Stimulated activated CD8-positive, alpha-beta memory T cell treated with anti-CD3 and anti-CD28 coated beads, Interleukin-12 subunit alpha, Interleukin-12 subunit beta, amount 100 ng/mL, for 24 hours (primary cell): Measurements from ENCODE around the gene COQ8B.
"Not testable (repeated sequence)": the region's sequence is repeated elsewhere in the genome, so short reads cannot be mapped to it uniquely, and the experiment has no call there.

Experiments
- DNase-seq: peaks from one replicate; pipeline ENCODE4 v3.0.0-alpha.2; 2020; ENCODE audit errors: extremely low read depth

The COQ8B gene

DNA sequence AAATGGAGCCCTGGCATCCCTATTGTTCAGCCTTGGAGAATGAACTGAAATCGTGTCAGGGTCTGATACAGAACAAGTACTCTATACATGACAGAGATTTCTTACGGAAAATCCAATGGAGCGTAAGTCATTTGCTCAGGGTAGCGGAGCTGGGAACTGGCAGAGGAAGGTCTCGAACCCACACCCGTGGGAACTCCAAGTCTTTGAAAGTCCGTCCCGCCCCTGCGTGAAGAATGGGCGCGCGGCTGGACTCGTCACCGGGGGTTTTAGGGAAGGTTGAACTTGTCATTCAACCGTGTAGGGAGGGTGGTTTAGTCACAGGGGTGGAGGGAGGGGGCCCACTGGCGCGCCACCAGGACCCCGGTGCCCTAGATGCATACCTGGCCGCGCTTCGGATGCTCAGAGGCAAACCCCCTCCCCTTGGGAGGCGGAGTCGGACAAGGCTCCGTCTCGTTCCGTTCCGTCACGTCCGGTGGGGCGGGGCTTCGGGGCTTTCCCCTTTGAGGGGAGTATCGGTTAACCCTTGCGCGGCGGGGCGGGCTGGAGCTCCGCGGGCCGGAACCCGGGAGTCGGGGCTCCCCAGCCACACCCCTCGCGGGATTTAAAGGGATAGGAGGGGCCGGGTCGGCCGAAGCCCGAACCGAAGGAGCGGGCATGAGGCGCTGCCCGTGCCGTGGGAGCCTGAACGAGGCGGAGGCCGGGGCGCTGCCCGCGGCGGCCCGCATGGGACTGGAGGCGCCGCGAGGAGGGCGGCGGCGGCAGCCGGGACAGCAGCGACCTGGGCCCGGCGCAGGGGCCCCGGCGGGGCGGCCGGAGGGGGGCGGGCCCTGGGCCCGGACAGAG, at the start of gene COQ8B, which contains the start of gene ITPKC:
Gene COQ8B, minus strand, starts transcription at position 405 of the 843 bp plus-strand sequence. CDS start 2,254 bp downstream, outside the sequence.
Gene ITPKC, plus strand, starts transcription at position 631 of the 843 bp plus-strand sequence. Its CDS starts 24 bp downstream, at position 655.
- peak; percentile 100 for DNase-seq

DNA sequence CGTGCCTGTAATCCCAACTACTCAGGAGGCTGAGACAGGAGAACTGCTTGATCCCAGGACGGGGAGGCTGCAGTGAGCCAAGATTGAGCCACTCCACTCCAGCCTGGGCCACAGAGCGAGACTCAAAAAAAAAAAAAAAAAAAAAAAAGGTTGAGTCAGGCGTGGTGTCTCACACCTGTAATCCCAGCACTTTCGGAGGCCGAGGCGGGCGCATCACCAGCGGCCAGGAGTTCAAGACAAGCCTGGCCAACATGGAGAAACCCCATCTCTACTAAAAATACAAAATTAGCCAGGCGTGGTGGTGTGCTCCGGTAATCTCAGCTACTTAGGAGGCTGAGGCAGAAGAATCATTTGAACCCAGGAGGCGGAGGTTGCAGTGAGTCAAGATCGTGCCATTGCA, 49.7 kb upstream of the COQ8B start:
- DNase-seq: not testable (repeated sequence)

DNA sequence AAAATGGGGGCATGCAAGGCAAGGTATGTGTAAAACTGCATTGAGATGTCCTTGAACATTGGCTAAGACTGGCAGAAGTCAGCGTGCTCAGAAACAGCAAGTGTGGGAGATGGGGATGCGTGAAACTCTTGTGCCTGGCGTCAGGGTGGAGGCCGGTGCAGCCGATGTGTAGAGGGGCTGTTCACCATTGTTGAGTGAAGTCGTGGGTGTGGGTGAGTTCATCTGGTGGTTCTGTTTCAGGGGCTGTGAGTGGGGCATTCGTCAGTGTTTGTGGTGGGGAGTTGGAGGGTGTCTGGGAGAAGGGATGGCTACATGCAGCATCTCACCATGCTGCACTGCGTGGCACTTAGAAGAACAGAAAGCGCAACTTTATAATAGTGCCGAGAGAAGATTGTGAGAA, 47.3 kb upstream of the COQ8B start:
- no peak for DNase-seq

DNA sequence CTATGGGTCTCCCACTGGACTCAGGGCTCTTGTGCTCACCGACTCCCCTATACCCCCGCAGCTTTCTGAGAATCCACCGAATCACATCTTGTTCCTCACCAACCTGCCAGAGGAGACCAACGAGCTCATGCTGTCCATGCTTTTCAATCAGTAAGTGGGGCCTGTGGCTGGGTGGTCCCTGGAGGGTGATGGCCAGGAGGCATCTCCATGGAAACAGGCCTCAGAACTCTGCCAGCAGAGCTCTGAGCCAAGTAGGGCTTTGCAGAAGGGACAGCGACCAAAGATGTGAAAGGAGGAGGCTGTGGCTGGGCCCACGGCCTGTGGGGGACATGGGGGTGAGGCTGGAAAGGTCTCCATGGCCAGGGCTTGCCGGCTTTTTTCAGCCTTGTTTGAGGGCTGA, 46.8 kb upstream of the COQ8B start:
- no peak for DNase-seq

DNA sequence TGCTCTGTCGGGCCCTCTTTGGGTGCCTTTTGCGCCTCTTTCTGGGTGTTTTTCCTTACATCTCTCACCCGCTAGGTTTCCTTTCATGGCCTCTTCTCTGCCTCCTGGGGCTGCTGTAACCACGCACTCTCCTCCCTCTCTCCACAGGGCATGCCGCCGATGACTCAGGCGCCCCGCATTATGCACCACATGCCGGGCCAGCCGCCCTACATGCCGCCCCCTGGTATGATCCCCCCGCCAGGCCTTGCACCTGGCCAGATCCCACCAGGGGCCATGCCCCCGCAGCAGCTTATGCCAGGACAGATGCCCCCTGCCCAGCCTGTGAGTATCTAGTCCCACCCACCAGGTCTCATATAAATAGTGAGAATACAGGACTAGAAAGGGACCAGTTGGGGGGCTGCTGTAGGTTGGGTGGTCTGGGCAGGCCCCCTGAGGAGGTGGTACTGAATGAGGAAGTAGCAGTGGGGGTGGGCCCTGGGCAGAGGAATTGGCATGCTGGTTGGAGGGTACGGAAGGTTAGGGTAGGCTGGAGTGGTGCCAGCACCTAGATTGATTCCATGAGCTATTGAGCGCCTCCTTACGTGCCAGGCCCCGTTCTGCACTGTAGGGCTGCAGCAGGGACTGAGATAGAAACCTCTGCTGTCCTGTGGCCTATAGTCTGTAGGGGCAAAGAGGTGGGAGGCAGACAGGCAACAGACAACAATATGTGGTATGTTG, 46.2 kb upstream of the COQ8B start:
- DNase-seq: no peak

DNA sequence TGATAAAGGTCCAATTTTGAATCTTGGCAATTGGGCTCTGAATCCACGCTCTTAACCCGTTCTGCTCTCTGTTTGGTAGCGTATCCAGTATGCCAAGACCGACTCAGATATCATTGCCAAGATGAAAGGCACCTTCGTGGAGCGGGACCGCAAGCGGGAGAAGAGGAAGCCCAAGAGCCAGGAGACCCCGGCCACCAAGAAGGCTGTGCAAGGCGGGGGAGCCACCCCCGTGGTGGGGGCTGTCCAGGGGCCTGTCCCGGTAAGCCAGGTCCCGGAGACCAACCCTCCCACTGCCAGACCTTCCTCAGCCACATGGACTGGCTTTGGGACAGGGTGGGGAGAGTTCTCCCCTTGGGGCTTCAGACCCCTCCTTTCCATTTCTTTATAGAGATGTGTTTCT, 42.7 kb upstream of the COQ8B start:
- DNase-seq: no peak

DNA sequence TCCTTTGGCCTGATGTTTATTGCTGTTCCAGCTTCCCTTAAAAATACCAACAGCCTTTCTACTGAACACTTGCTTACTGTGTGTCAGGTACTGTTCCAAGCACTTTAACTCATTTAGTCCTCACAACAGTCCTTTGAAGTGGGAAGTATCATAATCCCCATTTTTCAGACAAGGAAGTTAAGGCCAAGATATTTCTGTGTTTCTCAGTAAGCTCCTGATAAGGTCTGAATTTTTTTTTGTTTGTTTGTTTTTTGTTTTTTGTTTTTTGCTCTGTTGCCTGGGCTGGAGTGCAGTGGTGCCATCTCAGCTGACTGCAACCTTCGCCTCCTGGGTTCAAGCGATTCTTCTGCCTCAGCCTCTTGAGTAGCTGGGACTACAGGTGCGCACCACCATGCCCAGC, 41.8 kb upstream of the COQ8B start:
- DNase-seq: no peak

DNA sequence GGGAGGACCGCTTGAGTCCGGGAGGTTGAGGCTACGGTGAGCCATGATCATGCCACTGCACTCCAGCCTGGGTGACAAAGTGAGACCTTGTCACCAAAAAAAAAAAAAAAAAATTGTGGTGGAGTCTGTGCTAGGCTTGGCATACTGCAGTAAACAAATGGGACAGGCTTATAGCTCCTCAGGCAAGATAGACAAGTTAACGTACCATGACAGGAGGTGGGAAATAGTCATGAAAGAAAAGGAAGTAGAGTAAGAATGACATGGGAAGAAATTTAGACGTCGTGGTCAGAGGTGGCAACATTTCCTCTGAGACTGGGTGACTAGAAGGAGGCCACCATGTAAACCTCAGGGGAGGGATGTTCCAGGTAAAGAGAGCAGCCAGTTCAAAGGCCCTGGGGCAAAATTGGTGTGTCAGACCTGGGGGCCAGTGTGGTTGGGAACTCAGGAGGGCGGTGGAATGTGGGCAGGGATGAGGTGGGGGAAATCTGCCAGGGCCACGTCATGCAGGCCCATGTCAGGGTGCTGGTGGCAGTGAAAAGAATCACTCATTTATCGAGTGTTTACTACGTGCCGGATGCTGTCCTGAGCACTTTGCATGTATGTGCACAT, 39.9 kb upstream of the COQ8B start:
- no peak for DNase-seq

DNA sequence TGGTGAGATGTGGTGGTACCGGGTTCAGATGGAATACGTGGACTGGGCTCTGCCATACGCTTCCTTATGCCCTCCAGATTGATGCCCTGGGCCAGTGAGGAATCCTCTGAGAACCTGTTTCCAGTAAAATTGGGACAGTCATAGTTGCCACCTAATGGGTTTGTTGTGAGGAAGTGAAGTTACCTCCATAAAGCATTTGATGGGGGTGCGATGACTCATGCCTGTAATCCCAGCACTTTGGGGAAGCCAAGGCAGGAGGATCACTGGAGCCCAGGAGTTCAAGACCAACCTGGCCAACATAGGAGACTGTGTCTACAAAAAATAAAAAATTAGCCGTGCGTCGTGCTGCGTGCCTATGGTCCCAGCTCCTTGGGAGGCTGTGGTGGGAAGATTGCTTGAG, 39.1 kb upstream of the COQ8B start:
- no peak for DNase-seq

DNA sequence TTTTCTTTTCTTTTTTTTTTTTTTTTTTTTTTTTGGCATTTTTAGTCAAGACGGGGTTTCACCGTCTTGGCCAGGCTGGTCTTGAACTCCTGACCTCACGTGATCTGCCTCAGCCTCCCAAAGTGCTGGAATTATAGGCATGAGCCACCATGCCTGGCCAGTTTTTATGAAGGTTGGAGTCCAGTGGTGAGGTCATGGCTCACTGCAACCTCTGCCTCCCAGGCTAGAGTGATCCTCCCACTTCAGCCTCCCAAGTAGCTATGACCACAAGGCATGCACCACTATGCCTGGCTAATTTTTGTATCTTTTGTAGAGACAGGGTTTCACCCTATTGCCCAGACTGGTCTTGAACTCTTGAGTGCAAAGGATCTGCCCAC, 38.5 kb upstream of the COQ8B start:
- DNase-seq: no peak

DNA sequence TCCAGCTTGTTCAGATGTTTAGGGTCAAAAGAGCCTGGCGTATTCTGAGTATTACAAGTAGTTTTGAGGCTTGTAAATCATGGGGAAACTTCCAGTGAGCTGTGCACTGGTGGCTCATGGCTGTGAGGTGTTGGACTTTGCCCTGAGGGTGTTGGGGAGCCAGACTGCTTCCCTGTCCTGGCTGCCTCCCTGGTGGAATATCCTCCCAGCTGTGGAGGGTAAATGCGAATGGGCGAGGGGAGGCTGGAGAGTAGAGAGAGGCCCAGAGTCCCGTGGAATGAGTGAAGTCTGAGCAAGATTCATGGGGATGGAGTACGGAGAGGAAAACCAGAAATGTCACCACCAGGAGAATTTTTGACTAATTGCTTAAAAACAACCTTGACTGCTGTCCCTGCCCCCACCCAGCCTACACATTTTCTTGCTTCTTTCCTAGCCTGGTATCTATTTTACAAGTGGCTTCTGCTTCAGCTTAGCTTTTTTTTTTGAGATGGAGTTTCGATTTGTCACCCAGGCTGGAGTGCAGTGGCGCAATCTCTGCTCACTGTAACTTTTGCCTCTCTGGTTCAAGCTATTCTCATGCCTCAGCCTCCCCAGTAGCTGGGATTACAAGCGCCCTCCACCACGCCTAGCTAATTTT, 38.0 kb upstream of the COQ8B start:
- DNase-seq: no peak

DNA sequence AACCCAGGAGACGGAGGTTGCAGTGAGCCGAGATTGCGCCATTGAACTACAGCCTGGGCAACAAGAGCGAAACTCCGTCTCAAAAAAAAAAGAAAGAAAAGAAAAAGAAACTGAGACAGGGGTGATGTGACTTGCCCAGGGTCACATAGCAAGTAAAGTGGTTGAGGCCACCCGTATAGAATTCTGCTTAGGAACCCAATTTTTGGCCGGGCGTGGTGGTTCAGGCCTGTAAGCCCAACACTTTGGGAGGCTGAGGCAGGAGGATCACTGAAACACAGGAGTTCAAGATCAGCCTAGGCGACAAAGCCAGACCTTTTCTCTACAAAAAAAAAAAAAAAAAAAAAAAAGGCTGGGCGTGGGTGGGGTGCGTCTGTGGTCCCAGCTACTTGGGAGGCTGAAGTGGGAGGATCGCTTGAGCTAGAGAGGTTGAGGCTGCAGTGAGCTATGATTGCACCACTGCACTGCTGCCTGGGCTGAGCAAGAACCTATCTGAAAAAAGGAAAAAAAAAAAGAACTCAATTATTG, 35.6 kb upstream of the COQ8B start:
- no peak for DNase-seq

DNA sequence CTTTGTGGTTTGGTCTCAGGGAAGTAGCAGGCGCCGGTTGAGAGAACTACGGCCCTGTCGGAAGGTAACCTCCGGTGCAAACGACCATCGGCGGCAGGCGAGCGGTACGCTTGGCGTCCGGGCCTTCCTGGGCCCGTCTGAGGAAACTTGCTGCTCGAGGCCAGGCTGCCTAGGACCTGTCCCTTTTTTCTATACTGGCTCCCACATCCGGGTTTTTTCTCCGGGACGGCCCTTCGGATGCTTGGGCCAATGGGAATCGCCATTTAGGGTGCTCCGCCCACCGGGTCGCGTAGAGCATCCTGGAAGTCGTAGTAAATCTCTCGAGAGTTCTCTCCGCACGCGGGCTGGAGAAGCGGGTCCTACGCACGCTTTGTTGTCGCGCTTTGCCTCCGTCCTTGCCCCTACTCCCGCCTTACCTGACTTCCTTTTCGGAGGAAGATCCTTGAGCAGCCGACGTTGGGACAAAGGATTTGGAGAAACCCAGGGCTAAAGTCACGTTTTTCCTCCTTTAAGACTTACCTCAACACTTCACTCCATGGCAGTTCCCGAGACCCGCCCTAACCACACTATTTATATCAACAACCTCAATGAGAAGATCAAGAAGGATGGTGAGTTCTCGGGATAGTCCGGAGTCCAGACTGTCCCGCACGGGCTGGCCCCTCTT, 34.3 kb upstream of the COQ8B start, which contains the start of gene SNRPA:
Gene SNRPA, plus strand, starts transcription at position 330 of the 664 bp plus-strand sequence. Its CDS starts 206 bp downstream, at position 536.
- peak; percentile 90 for DNase-seq

DNA sequence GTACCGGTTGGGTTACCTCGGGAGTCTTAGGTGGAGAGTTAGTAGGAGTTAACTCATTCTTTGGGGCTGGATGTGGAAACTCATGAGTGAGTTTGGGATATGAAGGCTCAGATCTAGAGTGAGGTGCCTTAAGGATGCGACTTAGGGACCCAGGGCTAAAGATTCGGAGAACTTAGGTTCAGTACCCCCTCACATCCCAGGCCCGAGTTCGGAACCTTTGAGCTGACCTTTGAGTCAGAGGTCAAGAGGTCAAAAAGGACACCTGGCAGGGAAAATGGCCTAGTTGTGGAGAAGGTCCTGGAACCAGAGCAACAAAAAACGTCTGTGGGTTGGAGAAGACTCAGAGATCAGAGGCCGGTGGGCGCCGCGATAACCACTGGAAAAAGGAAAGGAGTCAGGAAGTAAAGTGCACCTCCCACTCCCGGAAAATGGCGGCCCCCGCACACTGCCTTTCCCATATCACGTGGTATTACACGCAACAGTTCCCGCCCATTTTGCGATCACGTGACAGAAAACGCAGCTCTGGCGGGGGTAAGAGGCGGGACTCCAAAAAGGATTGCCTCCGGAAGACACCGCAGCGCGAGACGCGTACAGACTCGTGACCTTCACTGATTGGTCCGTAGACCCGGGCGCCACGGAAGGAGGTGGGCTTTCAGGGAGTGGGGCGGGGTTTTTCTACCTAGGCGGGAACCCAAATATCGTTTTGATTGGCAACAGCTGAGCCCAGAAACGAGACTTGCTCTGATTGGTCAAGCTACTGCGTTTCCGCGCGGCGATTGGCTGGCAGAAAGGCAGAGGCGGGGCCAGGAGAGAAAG, 33.6 kb upstream of the COQ8B start, which contains the start of gene ACTMAP:
Gene ACTMAP, minus strand, starts transcription at position 420 of the 816 bp plus-strand sequence. CDS start 674 bp downstream, outside the sequence.
- DNase-seq: peak; percentile 96

DNA sequence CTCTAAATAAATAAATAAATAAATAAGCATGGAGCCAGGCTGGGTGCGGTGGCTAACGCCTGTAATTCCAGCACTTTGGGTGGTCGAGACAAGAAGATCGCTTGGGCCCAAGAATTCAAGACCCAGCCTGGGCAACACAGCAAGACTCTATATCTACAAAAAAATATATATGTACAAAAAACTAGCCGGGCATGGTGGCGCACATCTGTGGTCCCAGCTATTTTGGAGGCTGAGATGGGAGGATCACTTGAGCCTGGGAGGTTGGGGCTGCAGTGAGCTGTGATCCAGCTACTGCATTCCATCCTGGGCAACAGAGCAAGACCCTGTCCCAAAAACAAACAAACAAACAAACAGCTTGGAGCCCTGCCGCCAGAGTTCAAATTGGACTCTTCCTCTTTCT, 30.9 kb upstream of the COQ8B start:
- DNase-seq: no peak

DNA sequence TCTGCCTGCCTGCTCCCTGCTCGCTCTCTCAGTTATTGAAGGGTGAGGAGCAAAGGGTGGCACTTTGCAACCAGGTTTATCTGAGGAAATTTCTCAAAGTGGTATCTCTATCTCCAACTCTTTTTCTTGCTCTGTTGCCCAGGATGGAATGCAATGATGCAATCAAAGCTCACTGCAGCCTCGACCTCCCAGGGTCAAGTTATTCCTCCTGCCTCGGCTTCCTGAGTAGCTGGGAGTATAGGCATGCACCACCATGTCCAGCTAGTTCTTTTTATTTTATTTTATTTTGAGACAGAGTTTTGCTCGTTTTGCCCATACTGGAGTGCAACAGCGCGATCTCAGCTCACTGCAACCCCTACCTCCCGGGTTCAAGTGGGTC, 28.7 kb upstream of the COQ8B start:
- no peak for DNase-seq

DNA sequence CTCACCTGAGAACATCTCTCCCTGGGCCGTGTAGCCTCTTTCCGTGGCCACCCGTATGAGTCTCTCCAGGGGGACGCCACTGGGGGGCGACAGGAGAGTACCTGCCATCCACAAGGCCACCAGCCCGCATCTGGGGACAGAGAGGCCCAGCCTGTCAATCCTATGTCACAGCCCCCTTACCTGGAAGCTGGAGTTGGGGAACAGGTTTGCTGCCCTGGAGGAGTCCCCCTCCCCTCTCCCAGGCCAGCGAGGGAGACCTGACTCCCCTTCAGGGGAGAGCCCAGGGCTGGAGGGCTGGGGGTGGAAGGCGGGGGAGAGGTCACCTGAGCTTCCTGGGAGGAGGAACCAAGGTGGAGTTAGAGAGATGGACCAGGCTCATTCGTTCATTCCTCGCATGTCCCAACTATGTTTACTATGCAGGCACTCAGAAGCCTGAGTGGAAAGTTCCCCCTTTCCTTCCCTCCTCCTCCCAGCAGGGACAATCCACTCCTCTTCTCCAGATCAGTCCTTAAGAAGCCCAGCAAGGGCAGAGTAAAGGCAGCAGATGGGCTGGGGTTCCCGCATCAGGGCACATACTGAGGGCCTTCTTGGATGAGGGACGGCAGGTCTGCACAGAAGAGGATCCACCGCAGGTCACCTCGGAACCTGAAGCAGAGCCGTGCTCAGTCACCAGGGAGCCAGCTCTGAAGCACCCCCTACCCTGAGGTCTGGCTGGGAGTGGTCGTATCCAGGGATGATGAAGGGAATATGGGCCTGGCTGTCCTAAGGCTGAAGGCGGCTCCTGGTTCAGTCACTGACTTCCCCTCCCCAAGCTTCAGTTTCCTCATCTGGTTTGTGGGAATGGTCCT, 28.1 kb upstream of the COQ8B start:
- DNase-seq: no peak

DNA sequence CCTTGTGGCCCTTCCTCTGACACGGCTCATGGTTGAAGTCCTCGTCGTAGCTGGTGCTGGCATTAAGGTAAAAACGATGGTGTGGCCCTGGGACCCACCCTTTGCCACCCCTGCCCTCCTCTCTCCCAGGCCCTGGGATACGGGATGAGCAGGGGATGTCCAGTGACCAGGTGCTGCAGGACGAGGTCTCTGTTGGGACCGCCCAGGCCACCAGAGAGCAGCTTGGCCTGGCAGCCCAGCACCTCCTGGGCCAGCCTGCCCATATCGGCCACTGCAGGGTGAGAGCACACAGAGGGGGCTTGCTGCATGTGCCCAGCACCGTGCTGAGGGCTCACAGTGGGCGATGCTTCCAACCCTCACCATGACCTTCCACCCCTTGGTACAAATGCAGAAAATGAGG, 27.2 kb upstream of the COQ8B start:
- DNase-seq: no peak

DNA sequence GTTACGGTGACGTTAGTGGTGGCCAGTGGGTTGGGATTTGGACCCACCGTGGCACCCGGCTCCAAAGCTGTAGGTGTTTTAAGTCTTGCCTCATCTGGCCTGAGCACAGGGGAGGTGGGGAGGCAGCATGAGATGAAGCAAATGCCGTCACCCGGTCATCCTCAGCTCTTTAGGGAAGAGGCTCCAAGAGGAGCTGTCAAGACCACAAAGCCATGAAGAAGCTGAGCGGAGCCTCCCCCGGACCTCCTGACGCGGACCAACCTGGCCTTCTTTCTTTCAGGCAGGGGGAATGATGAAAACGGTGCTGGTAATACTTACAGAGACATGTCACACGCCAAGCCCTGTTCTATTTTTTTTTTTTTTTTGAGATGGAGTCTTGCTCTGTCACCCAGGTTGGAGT, 26.2 kb upstream of the COQ8B start:
- DNase-seq: no peak
